Glomerular visceral epithelial cell (primary cell): ENCODE results near the gene RIGI.
"Not testable (repeated sequence)": the region's sequence is repeated elsewhere in the genome, so short reads cannot be mapped to it uniquely, and the experiment has no call there.

Experiments
- DNase-seq: peaks from one replicate; pipeline ENCODE4 v3.0.0-alpha.2; 2016; ENCODE audit errors: extremely low spot score

RIGI gene

DNA sequence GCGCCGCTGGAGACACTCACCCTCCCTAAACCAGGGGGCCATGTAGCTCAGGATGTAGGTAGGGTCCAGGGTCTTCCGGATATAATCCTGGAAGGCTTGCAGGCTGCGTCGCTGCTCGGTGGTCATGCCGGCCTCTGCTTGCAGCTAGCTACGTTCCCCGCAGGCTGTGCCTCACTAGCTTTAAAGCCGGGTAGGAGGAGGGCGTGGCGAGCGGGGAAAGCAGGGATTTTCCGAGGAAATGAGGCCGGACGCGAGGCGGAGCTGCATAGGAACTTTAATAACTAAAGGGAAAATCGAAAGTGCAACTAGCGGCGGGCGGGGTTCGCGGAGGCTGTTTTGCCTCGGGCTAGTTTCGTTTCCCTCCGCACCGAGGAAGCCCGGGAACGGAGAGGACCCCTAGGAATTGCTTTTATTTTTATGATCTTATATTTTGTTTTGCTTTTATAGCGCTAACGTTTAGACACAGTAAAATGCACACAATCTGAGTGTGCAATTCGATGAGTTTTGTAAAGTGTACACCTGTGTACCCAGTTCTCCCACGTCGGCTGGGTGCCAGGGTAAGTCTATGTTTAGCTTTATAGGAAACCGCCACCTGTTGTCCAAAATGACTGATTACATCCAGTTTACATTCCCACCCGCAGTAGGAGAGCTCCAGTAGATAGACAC, at the start of gene RIGI:
Gene RIGI (minus strand): TSS at position 156 of the 666 bp plus-strand sequence. CDS start 30 bp downstream, at position 126.
- DNase-seq, result peak; percentile 95

DNA sequence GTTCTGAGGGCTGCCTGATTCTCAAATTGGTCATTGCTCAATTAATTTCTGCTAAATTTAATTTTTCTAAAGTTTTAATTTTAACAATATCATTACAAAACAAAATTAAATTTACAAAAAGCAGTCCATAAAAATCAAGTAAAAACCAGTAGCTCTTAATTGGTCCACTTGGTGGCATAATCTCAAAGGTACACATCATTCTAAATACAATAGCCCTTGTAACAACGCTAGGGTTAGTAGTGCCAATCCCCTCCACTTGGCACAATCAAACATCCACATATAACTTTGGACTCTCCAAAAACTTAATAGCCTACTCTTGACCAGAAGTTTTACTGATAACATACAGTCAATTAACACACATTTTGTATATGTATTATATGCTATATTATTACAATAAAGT, 48.9 kb upstream of the RIGI start:
- no peak for DNase-seq

DNA sequence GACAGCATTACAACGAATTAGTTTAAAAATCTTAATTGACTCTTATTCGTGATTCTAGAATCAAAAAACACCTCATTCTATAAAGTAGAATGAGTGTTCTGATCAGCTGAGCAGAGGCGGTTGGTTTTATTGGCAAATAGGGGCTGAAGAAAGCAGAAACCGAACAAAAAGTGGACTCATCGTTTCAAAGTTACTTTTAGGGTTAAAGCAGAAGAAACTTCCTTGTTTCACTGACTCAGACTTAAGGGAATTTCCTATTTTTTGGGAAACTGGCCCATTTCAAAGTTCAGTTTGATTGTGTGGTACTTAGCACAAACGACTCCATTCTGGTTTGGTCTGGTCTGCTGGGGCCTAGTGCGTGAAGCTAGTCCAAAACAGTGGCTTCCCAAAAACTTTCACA, 47.8 kb upstream of the RIGI start:
- no peak for DNase-seq

DNA sequence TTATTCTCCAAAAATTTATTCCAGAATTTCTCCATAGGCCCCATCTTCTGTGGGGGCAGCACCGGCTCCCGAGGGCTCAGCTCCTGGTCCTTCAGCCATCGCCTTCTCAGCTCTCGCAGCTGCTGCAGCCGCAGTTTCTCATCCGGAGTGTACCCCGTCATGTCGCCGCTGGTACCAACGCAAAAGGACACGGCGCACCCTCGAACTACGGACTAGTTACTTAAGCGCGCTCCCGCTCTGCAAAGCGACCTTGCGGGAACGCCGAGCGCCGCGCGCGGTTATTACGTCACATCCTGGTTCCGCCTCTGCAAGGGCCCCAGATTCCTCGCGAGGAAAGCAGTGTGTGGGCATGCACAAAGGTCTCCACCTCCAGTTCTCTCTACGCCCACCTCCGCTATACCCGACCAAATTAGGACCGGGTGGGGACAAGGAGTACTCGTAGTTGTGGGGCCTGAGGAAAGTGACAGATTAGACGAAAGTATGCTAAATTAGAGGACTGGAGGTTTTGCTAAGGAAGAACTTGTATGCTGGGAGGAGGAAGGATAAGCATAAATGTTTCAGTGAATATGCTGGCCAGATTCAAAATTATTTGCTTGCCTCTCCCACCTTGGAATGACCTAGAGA, 47.0 kb upstream of the RIGI start, which contains the start of gene NDUFB6:
Gene NDUFB6 (minus strand): TSS at position 260 of the 624 bp plus-strand sequence. CDS start 99 bp downstream, at position 161.
- DNase-seq, result peak; percentile 89

DNA sequence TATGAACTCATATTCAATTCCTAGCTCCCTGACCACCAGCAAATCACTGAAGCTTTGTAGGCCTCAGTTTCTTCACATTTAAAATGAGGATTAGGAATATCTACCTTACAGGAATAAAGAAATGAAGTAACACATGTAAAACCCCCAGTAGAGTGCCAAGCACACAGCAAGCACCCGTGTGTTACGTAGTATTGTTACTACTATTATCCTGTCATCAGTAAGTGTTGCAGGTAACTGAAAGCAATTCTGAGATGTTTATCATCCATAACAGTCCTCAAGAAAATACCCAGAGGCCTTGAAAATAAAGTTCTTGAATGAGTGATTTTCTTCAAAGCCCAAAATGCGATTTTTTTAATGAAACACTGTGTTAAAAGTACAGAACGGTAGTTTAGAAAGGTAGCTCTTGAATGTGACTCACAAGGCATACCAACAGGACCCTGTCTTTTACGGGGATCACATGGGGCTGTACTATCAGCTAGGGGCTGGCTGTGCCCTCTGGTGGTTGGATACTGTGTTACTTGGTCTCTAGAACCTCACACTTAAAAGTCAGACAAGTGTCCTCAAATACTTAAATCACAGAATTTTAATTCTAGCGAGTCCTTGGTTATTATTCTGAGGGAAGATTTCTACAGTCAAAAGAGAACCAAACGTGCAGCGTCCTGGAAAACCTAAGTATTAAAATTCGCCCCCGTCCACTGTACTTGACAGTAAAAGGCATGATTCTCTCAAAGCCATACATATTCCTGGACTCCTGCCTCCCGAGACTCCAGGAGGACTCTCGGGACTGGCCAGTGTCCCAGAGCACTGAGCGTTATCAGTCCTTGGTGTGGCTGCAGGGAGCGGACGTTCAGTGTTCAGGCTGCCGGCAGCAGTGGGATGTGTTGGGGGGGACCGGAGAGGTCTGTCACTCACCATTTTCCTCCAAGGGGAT, 46.2 kb upstream of the RIGI start:
- peak; percentile 78 for DNase-seq

DNA sequence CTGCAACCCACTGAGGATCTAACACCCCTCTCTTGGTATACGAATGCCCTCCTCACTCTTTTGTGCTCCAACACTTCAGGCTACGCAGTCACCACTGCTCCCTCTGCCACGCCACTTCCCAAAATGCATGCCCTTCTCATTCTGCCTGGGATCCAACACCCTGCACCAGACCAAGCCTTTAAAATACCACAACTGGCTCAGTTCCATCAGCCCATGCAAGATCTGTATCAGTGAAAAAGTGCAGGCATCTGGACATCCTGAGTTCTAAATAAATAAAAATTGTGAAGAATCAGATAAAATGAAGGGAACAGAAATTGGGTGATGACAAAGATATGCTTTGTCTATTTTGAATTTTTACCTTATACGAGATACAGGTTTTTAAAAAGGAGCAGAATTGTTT, 44.3 kb upstream of the RIGI start:
- no peak for DNase-seq

DNA sequence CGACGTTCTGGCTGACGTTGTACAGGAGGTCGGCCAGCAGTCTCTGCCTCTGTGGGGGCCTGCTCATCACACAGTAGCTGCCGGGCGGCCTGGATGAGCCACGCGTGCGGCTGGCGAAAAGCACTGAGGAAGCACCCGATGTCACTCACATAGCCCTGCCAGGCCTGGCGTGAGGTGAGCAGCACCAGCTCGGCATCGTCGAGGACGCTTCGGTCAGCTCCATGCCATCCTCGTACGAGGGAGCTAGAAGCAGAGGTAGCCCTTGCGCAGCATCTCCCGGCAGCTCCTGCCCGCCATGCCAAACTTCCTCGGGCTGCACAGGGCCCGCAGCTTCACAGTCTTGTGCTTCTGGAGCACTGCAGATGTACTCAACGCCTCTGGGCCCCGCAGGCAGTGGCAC, 40.8 kb upstream of the RIGI start:
- DNase-seq, result no peak

DNA sequence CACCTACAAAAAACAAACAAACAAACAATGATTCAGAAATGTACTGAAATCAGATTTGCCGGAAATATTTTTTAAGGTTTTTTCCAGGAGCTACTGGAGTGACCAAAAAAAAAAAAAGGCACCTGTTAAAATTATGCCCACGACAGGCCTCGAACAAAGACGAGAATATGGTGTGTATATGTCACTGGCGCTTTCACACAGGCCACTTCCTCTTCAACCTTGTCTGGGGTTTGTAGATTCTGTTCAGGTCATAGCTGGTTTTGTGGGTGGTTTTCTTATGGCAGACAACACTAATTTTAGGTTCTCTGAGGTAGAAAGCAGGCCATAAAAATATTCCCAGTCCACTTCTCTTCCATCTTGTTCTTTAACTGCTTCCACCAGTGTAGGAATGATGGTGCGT, 40.0 kb upstream of the RIGI start:
- no peak for DNase-seq

DNA sequence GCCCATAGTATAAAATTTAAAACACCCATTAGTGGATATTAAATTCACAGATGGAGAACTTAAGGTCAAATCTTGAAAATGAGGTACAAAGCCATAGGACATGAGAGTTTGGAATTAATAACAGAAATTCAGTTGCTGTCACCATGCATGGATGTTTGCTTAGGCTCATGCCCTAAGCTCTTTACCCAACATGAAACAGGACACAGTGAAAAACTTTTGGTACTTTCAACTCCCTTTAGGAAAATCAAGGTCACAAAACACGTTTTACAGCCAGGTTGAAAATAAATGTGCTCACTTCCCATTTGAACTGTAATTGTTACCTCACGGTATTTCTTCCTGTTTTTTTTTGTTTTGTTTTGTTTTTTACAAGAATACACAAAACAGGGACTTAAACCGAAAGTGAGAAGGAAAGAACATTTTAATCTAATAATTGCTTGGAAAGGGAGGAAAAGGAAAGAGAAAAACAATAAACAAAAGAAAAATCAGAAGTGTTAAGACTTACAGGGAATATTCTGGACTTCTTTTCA, 32.5 kb upstream of the RIGI start:
- DNase-seq, result no peak

DNA sequence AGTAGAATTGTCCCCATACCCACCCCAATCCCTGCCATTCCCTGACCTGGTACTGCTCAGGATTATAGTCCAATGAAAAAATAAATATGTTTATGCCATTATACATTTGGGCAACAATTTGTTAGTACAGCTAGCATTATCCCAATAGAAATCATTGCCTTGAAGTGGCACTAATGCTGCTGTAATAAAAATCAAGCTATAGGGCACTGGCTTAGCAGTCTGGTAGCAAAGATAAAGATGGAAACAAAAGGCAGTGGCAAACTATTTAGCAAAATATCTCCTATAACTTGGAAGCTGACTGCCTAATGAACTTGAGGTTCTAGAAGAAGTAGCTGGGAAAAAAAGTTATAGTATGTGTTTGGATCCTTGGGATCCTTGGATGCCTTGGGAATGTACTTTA, 28.6 kb upstream of the RIGI start:
- DNase-seq, result no peak

DNA sequence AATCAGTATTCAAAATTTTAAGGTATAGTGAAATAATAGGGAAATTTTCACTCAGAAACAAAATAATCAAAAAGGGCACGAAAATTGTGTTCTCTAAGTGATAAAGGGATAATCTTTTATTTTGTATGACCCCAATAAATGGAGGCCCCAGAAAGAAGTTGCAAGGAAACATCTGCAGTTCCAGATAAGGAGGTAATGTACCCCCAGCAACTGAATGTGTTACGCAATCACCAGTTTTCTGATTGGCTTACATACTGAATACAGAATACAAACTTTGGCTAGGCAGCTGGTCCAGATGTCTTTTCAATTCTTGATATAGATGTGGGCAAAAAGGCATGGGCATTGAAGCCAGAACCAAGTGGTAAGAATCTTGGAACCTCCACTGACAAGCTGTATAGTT, 28.1 kb upstream of the RIGI start:
- DNase-seq, result no peak

DNA sequence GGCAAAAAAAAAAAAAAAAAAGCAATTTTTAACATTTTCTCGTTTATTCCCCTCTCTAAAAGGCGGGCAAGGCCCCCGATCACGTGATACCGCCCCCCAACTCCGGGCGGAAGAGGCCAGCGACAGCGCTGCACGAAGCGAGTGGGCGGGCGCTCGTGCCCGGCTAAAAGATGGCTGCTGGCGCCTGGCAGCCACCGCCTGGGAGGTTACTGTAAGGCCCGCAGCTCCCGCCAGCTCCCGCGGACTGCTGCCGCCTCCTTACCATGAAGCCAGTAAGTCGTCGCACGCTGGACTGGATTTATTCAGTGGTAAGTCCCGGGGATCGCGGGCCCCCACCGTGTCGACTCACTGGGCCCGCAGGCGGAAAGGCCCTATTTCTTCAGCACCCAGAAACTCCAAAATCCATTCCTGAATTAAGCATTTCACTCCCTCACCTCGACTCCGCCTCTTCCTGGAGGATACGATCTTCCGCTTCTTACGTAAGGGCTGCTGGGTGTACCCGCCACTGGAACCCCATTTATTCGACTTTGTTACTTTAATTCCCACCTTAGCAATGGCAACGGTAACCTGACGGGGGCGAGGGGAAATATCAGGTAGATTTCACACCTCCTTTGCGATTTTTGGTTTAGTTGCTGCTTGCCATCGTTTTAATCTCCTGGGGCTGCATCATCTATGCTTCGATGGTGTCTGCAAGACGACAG, 26.3 kb upstream of the RIGI start, which contains the start of the genes SMIM27 and TOPORS:
Gene SMIM27 (plus strand): TSS at position 156 of the 701 bp plus-strand sequence. CDS start 108 bp downstream, at position 264.
Gene TOPORS (minus strand): TSS at position 415 of the 701 bp plus-strand sequence. CDS start 150 bp downstream, at position 265.
- peak; percentile 91 for DNase-seq

DNA sequence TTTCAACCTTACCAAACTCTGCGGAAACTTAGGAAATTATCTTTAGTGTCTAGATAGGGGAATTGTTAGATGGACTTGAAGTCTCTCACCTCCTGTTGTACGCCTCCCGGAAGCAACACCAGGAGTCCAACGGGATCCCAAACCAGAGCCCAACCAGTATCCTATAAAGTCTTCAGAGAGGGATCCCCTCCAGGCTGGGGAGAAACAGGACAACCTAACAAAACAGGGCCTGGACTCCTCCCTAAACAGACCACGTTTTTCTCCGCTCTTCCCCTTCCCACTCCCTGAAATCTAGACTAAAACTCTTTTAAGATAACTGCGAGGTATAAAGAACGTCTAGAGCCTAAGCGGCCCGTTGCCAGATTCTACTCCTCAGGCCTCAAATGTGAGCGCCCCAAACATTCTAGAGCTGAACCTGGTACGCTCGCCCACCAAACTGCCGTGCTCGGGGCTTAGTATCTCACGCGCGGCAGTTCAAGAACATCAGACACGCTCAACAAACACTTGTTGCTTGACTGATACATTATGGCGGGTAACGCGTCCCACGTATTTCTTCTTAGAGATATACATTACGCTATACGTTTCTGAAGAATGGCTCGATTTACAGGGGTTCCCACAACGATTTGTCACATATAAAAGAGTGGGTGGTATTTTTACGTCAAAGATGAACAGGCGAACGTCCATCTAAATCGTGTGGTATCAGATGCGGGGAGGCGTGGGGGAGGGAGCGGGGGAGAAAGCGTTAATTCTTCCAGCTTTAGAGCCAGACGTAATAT, 25.5 kb upstream of the RIGI start:
- DNase-seq, result peak; percentile 59

DNA sequence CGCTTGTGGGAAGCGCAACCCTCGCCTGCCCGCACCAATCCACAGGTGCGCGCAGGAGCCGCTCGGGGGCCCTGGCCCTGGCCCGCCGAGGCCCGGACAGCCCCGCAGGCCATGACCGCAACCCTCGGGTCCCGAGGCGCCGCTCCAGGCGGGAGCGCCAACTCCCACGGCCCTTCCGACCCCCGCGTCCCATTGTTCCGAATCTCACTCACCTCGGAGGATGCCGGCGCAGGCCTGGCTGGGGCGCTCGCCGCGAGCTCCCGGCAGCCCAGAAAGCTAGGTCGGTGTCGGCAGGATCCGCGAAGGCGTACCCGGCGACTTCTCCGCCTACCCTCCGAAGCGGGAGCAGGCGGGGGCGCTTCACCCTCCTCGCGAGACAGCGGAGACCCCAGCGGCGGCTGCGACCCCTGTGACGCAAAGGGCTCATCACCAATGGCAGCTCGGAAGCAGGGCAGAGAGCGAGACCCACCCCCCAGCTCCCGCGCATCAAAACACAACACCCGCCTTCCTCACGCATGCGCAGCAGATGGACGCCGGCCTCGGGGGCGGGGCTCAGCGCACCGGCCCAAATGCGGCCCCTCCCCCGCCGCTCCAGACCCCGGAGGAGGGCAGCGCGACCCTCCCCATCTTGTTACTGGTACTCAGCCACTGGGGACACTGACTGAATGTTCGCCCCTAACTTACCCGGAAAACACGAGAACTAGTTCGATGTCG, 24.7 kb upstream of the RIGI start:
- peak; percentile 94 for DNase-seq

DNA sequence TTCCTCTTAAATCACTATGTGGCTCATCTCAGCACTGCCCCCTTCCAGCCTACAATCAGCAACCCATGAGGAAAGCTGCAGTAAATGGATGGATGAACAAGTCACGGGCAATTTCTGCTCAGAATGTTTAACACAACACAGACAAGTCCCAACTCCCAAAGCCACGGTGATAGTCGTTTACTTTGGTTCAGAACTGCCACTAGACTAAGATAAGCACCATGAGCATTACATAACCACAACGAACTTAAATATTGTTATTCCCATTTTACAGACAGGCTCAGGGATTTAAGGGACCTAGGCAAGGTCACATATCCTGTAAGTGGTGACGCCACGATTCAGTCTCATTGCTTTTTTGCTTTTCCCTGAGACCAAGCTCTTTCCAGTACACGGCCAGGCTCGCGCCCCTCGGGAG, 24.2 kb upstream of the RIGI start:
- peak; percentile 49 for DNase-seq

DNA sequence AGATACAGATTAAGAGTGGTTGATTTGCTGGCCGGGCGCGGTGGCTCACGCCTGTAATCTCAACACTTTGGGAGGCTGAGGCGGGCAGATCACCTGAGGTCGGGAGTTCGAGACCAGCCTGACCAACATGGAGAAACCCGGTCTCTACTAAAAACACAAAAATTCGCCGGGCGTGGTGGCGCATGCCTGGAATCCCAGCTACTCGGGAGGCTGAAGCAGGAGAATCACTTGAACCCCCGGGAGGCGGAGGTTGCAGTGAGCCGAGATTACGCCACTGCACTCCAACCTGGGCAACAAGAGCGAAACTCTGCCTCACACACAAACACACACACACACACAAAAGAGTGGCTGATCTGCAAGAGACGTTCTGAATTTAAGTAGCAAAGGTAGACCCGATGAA, 22.2 kb upstream of the RIGI start:
- DNase-seq, result not testable (repeated sequence)

DNA sequence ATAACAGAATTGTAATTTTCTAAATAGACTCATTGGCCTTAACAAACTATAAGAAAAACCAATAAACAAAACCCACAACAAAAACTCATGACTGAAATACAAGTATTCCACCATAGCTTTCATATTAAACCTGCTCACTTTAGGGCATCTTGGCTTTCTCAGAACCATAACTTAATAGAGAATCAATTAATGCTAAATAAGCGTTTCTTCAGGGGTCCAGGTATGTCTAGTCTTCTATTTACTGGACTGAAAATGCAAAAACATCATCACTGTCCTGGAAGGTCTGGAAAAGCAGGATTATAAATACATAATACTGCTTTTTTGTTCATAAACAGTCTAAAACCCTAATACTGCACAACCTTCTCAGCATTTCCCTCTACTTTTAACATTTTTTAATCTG, 19.9 kb upstream of the RIGI start:
- no peak for DNase-seq

DNA sequence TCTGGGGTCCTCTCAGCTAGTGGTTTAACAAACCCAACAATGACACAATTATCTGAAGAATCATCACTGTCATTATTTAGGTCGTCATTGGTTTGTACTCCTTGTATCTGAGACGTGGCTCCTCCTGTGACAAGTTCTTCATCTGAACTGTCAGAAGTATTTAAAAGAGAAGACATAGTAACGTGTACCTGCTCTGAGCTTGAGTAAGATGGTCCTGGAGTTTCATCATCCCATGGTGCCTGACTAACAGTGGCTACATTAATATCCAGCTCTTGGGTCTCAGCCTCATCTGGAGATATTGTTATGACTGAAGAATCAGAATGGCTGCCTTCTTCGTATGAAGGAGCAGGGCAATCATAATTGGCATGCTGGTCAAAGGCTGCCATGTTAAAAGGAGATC, 17.1 kb upstream of the RIGI start:
- no peak for DNase-seq

DNA sequence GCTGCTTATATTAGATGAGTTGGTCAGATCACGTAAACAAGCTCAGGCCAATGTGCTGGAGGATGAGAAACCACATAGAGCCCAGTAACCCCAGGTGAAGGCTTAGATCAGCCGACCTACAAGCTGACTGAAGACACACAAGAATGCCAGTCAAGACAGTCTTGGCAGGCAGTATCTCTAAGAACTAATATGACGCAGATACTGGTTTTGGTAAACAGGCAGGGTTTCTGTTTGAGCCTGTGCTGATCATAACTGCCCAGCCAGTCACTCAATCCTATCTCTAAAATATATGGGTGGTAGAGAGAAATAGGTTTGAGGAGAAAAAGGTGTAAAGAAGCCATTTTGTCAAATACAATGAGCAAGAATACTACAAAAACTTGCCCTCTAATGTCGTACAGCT, 7.8 kb upstream of the RIGI start:
- DNase-seq, result no peak

DNA sequence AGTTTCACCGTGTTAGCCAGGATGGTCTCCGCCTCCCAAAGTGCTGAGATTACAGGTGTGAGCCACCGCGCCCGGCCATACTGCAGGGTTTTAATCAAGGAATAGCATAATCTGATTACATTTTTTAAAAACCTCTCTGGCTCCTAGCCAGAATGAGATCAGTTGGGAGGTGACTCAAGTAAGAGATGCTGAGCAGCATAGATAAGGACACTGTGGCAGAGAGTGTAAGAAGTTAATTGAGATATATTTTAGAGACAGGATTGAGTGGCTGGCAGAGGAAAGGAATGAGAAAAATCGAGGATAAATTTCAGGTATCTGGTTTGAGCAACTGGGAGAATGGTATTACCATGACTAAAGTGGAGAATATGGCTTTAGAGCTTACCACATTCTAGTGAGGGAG, 7.3 kb upstream of the RIGI start:
- DNase-seq, result no peak
